HPDE6-E6E7 (cell line): Measurements from ENCODE around the gene HABP4.
"Not testable (repeated sequence)": the region's sequence is repeated elsewhere in the genome, so short reads cannot be mapped to it uniquely, and the experiment has no call there.

Experiments used
- DNase-seq: peaks from one replicate; pipeline ENCODE4 v3.0.0; 2011; ENCODE audit warnings: missing footprints; ENCODE audit errors: extremely low spot score

The HABP4 gene

GRCh38 chr9:96497117-96497399 is 47.1 kb downstream of the HABP4 start:
- DNase-seq = no peak

GRCh38 chr9:96498796-96499195 is 48.8 kb downstream of the HABP4 start:
- DNase-seq = no peak

- DNase-seq = no peak
Observed at GRCh38 chr9:96499257-96499656, 49.3 kb downstream of the HABP4 start.

GRCh38 chr9:96500696-96501632 is 51.0 kb downstream of the HABP4 start:
- no peak for DNase-seq

GRCh38 chr9:96501633-96502538 is 51.9 kb downstream of the HABP4 start:
- no peak for DNase-seq

- DNase-seq = no peak
Observed at GRCh38 chr9:96502539-96503373, 52.8 kb downstream of the HABP4 start.

- not testable (repeated sequence) for DNase-seq
Observed at GRCh38 chr9:96503374-96503748, 53.4 kb downstream of the HABP4 start.

- DNase-seq = no peak
Observed at GRCh38 chr9:96503918-96504317, 53.9 kb downstream of the HABP4 start.

- no peak for DNase-seq
Observed at GRCh38 chr9:96505316-96505991, 55.5 kb downstream of the HABP4 start.

GRCh38 chr9:96508227-96508940 is 58.4 kb downstream of the HABP4 start:
- DNase-seq = no peak

- DNase-seq = no peak
Observed at GRCh38 chr9:96509026-96509425, 59.1 kb downstream of the HABP4 start.

GRCh38 chr9:96509848-96510247 is 59.9 kb downstream of the HABP4 start:
- no peak for DNase-seq

GRCh38 chr9:96510258-96510657 is 60.3 kb downstream of the HABP4 start:
- DNase-seq = no peak

GRCh38 chr9:96512240-96512639 is 62.3 kb downstream of the HABP4 start:
- DNase-seq = no peak

GRCh38 chr9:96513622-96514021 is 63.7 kb downstream of the HABP4 start:
- DNase-seq = no peak

- no peak for DNase-seq
Observed at GRCh38 chr9:96514108-96514799, 64.3 kb downstream of the HABP4 start.

GRCh38 chr9:96514800-96515158 is 64.8 kb downstream of the HABP4 start:
- DNase-seq = no peak

- DNase-seq = no peak
Observed at GRCh38 chr9:96515621-96516470, 65.9 kb downstream of the HABP4 start.

GRCh38 chr9:96519095-96519494 is 69.1 kb downstream of the HABP4 start:
- DNase-seq = no peak
